Ramos (cell line): ENCODE measurements around the gene STAM.

Experiments used
- in situ Hi-C: fragments of 300-500 bp; cut with MboI; formaldehyde crosslinking; loops from one replicate; pipeline ENCODE4 v1.14.3; 2022; ENCODE audit warnings: low sequenced_read_pairs; ENCODE audit not compliant: unreplicated experiment

Gene STAM

DNA sequence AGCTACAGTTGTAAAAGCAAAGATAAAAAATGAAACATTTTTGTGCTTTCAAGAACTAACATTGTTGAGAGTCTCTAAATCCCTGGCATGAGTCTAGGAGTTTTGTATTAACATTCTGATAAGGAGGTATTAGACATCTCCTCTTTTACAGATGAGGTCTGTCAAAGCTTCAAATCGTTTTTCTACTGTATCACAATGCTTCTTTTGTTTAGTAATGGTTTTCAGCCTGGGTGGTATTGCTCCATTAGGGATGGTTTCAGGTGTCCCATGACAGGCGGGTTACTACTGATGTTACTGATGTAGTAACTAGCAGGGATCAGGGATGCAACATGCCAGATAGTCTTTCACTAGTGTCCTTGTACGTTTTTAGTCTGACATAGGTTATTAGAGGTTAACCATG is 27.4 kb downstream of the STAM start:
- in situ Hi-C loops = no loop called here

DNA sequence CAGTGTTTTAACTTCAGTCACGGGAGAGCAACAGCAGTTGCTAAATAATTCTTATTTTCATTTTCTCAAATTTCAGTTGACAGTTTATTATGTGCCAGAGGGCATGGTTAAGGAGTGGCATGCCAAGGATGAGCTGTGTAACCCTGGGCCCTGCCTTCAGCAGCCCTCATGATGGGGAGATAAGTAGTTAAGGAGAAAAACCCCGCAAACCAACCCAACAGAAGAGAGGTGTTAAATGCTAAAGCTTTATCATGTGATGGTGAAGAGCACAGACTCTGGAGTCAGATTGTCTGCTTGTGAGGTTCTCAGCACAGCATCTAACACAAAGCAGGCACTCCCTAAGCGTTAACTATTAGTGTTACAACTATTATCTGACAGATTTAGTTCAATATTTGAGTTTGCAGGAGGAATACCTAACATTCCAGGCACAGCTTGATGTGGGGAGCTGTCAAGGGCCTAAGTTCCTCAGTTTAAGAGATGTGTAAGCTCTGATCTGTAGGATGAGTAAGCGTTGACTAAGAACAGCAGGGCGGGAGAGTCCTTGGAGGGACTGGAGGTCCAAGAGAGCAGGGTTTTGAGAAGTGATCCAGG is 29.6 kb downstream of the STAM start:
- in situ Hi-C loops = no loop called here

DNA sequence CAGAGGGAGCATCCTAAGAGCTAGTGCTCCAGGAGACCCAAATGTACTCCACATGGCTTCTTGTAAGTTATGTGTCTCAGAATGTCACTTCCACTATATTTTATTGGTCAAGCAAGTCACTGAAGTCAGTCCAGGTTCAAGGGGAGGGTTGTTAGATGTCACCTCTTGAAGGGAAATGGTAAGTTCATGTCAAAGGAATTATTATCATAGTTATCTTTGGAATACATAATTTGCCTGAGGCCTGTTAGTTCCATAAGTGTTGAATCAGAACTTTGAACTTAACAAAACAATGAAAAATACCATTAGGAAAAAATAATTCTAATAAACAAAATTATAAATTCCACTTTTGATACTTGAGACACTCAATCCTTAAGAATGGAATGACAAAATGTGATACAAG is 30.6 kb downstream of the STAM start:
- in situ Hi-C loops = no loop called here

DNA sequence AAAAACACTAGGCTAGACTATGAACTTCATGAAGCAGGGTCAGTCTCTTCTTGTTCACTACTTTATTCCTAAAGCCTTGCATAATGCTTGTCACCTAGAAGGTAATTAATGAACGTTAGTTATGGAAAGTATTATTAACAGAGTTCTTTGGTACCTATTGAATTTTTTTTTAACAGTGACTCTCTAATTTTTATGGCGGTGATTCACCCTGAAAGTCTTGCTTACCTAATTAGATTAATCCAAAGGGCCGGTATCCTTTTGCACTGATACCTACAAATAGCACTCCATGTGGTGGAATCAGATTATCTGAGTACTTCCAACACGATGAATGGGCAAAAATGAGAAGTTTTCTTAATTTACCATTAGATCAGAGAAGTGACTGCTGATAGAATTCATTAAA is 31.7 kb downstream of the STAM start:
- in situ Hi-C loops = no loop called here

DNA sequence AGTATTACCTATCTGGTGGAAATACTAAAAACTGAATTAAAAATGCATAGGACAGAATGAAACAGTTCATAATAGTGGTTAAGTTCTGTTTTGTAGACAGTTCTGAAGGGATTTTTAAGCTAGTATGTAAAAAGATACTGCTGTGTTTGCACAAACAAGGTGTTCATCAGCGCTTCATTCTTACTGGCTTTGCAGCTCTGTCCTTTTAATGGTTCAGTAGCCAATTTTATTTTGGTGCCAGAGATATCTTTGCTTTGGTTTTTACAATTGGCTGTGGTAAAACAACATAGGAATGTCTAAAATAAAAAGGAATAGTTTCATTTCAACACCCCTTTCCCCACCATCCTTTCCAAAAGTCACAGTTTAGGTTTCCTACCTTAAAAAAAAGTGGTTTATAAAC is 33.0 kb downstream of the STAM start:
- in situ Hi-C loops = no loop called here

DNA sequence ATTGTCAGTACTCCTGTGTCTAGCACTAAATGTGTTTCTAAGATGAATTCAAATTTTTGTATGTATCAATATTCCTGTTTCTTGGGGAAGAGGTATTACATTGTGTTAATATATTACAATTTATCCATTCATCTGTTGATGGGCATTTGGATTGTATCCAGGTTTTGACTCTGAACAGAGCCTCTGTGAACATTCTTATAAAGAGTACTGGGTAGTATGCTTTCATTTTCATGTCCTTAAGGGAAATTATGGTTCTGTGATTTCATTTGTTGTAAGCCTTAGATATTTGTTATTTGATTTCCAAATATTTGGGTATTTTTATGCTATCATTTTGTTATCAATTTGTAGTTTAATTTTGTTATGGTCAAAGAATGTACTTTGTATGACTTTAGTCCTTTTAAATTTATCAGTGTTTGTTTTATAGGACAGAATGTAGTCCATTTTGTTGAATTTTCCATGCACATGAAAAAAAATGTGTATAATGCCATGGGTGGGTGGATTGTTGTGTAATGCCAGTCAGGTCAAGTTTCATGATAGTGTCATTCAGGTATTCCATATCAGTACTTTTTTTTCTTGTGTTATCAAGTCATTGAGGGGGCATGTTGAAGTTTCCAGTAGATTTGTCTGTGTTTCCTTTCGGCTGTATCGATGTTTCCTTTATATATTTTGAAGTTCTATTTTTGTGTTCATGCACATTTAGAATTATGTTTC is 38.4 kb downstream of the STAM start:
- in situ Hi-C loops = no loop called here

DNA sequence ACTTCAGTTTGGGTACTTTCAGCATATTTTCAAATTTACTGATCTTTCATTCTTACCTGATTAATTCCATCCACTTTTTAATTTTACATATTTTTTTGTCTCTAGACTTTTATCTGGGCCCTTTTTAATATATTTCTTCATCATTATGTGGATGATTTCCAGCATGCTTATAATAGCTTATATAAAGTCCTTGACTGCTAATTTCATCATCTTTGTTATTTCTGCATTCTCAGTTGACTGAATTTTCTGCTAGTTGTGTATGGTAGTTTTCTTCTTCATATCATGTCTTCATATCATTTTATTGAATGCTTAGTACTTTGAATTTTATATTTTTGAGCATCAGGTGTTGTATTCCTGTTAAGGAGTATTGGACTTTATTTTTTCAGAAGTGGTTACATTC is 39.6 kb downstream of the STAM start:
- in situ Hi-C loops = no loop called here

DNA sequence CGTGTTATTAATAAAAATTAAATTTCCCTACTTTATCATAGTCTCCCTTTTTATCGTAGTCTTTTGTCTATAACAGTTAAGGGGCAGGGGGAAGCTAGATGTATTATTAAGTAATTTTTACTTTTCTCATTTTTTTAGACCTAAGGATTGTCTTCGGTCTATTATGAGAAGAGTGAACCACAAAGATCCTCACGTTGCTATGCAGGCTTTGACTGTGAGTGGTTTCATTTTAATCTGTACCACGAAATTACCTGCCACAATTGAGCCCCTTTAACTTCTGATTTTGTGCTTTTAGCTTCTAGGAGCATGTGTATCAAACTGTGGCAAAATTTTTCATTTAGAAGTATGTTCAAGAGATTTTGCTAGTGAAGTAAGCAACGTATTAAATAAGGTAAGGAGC is 40.6 kb downstream of the STAM start:
- in situ Hi-C loops = no loop called here

DNA sequence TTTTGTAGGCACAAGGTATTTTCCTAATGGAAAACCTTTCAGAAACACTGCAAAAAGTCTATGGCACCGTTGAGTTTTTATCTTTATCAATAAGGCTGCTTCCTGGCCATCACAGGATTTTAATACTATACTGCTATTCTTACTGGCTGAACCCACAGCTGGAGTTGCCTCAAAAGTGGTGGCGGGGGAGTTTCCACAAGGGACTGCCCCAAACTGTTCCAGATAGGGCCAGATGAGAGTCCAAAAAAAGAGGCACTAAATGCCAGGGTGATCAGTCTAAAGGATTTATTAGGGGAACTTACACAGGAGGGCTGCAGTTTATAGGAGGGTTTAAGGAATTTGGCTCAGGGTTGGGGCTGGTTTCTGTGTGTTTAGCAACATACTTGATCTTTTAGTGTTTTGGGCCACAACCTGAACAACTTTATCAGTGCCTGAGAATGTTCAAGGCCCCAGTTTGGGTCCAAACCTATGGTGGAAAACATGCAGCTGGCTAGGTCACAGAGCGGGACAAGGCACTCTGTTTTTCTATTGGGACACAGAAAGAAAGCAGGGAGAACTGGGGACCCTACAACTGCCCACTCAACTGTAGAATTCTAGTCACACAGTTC is 41.4 kb downstream of the STAM start:
- in situ Hi-C loops = no loop called here

DNA sequence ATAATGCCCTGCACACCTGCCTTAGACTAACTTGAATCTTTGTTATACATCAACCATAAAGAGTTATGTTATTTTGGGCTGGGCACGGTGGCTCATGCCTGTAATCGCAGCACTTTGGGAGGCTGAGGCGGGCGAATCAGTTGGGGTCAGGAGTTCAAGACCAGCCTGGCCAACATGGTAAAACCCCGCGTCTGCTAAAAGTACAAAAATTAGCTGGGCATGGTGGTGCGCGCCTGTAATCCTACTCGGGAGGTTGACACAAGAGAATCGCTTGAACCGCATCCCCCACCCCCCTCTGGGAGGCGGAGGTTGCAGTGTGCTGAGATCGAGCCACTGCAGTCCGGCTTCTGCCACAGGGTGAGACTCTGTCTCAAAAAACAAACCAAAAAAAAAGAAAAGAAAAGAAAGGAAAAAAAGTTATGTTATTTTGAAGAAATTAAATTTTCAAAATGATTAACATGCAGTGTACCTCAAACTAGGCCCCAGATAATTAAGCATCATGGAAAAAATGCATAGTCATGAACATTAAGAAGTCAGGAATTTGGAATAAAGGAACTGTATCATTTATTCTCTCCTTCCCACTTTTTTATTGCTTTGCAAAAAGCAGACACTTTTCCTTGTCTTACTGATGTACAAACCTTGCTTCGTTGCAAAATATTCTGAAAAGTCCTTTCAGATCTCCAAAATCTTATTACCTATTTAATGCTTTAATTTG is 43.3 kb downstream of the STAM start:
- in situ Hi-C loops = no loop called here

DNA sequence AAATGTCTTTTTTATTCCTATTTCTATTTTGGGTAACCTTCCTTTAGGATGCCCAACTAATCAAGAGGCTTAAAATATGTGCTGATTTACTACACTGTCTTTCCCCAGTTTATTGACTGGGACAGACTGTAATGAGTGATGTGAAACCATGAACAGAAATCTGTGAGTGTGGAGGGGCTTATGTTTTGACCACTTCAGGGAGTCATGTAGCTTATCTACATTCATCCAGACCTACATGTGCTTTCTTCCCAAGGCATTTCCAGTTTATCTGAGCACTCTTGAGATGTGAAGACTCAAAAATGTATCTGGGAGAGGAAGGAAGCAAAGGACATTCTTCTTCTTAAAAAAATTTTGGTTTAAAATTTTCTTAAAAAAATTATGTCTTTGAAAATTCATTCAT is 45.2 kb downstream of the STAM start:
- in situ Hi-C loops = no loop called here

DNA sequence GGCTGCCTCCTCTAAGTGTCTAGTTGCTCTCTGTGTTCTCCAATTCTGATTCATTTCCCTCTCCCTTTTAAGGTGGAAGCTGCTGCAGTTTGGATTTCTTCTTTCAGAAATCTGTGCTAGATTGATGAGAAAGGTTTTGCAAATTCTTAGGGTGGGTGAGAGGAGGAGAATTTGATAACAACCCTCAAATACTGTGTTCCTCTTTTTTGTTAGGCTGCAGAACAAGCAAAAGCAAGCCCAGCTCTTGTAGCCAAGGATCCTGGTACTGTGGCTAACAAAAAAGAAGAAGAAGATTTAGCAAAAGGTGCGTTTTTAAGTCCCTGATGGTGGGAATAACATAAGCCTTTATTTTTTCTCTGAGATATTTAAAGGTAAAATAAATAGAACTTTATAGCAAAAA is 49.1 kb downstream of the STAM start:
- in situ Hi-C loops = no loop called here

DNA sequence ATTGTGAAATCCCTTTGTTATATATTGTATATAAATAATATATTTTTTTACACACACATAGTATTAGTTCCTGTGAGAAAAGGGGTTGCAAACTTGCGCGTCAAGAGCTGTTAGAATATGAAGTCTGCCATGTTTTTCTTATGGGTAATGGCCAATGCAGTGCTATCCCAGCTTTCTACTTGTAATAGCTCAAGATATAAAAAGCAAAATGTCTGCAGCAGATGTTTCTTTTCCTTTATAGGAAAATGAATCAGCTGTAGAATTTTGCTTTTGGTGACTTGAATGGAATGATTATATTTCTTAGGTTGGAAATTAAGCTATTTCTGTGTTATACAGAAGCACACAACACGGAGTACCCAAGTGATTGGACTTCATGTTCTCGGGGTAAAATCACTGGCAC is 54.7 kb downstream of the STAM start:
- in situ Hi-C loops = no loop called here

DNA sequence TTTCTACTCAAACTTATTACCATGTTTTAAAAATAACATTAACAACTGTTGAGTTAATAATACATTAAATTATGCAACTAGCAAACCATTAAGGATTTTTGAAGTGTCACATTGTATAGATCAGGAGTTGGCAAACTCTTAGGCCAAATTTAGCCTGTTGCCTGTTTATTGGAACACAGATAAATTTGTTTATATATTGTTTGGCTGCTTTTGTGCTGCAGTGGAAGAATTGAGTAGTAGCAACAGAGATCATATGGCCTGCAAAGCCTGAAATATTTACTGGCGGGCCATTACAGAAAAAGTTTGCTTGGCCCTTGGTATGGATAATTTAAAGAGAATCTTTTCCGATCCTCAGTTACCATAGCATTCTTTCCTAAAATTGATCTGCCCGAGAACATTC is 57.4 kb downstream of the STAM start:
- in situ Hi-C loops = no loop called here

DNA sequence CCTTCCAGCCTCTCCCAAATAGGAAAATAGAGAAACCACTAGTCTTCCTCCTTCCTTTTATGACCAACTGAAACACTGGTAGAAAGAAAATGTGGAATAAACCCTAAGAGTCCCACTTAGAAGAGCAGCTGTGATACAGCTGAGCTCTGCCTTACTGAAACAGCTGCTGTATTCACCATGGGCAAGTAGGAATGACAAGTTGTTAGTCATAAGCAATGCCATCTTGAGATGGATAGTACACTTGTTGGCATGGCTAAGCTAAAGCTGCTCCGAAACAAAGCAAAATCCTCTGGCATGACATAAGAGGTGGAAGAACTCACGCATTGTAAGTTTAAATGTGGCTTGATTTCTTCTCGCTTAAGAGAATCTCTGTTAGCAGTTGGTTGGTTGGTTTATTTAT is 59.8 kb downstream of the STAM start:
- in situ Hi-C loops = no loop called here

DNA sequence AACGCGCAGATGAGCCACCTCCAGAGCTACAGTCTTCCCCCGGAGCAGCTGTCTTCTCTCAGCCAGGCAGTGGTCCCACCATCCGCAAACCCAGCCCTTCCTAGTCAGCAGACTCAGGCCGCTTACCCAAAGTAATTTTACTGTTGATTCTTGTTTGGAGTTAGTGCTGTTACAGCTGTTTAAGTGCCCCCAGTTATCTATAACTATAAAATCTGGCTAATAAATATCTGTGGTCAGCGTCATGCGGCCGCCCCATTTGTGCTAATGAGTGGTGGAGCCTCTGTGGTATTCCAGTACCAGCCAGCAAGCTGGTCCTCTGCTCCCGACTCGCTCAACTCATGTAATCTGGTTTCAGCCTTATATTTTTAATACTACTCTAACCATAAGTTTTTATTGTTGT is 64.9 kb downstream of the STAM start:
- in situ Hi-C loops = no loop called here

DNA sequence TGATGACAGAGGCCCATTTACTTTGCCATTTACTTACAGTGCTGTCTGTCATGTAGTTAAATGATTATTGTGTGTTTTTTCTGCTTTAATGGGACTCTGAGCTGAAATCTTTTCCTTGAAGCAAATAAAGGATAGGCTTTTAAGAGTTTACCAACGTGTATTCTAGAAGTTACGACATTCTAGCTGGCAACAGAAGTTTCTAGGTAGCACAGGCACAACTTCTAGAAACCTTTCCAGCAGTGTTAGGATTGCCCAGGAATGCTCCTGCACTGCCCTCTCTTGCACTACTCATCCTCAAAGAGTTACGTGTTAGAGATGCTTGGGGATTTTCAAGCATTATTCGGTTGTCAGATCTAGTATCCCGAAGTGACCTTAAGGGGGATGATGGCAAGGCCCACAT is 65.5 kb downstream of the STAM start:
- in situ Hi-C loops = no loop called here

DNA sequence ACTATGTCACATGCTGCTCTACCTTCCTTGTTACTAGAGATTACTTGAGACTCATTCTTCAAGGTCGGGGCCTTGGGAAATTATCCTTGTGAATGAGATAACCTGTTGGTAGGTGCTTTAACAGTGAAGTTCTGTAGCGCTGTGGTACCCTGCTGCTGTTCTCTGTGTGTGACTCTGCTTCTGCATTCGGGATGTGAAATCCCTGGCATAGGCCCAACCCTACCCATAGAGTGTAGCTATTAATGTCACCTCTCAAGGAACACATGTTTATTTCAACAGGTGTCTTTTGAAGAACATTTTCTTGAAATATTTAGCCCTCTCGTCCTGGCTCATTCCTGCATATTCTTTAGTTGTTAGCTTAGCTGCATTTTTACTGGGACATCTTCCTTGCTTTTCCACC is 66.2 kb downstream of the STAM start:
- in situ Hi-C loops = no loop called here

DNA sequence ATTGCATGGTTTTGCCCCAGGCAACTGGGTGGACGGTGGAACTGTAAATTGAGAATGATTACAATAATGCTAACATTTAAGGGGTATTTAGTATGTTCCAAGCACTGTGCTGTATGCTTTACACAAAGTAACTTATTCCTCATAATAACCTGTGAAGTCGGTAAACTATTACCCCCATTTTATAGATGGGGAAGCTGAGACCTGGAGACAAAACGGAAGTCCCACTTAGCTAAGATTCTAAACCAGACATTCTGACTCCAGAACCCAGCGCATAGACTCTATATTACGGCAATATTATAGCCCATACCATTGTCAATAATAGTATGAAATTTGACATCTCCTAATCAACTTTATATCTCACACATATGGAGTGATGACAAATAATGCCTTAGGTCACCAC is 68.1 kb downstream of the STAM start:
- in situ Hi-C loops = no loop called here

DNA sequence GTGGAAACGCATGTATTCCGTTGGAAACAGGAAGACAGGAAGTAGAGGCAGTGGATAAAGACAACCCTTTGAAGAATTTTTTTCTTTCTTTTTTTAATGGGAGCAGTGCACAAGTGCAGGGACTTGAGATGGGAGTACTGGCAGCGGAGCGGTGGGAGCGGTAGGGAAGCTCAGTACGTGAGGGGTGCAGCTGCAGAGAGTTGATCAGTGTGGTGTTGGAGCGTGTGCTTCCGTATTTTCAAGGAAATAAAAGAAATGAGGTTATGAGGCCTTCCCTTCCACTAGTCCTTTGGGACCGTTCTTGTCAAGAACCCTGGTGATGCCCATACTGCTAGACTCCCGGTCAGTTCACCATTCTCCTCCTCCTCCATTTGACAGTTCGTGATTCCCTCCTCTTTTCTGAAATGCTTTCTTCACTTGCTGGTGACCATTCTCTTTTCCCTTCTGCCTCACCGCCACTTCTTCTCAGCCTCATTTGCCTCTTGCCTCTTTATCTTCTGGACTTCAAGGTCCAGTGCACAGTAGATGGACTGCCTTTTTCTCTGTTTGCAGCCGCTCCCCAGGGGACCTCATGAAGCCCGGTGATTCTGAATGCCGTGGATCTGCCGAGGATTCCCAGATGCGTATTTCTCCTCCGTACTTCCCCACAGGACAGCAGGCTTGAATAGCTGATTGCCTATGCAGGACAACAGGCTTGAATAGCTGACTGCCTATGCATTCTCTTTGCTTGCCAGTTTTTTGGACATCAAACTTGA is 68.9 kb downstream of the STAM start:
- in situ Hi-C loops = no loop called here

DNA sequence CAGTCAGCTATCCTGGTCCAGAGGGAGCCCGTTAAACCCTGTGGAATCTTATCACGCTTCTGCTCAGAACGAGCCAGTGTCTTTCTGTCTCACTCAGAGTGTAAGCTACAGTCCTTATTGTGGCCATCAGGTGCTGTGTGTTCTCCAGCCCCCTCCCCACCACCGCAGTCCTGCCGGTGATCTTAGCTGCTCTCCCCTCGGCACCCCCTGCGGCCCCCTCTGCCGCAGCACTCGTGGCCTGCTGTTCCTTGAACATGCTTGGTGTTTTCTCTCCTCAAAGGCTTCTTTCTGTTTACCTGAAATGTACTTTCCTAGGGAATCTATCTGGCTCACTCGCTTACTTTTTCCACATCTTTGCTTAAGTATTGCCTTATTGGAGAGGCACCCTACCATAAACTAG is 69.8 kb downstream of the STAM start:
- in situ Hi-C loops = no loop called here
